Esophagus muscularis mucosa (tissue), 4 donors: Measurements from ENCODE around the gene MYBPC2. TPM values are rescaled to one million over a fixed set of nuclear protein-coding genes. Genes with fewer than 3 reads are reported as not detected.

Source experiments
- DNase-seq: peaks from one replicate; pipeline ENCODE4 v3.0.0-alpha.2; 2017; ENCODE audit errors: extremely low spot score
- H3K27ac ChIP-seq, 4 donors: fragments of 200-600 bp; sonication (generic); replicated peaks in 1 of 4; 1 replicate in 3 of 4; 2 replicates in 1 of 4; pipeline ENCODE4 v1.5.1; 2016 to 2019; ENCODE audit warnings: mild to moderate bottlenecking in 1 of 4
- H3K27me3 ChIP-seq, 4 donors: fragments of 200-600 bp; sonication (generic); one replicate each; pipeline versions ENCODE4 v1.5.1 to v1.6.0; 2016 to 2019
- H3K36me3 ChIP-seq, 4 donors: fragments of 200-600 bp; sonication (generic); one replicate each; pipeline ENCODE4 v1.5.1; 2016 to 2019
- H3K4me1 ChIP-seq, 4 donors: fragments of 200-600 bp; sonication (generic); one replicate each; pipeline ENCODE4 v1.5.1; 2016 to 2019
- H3K4me3 ChIP-seq, 4 donors: fragments of 200-600 bp; sonication (generic); 1 replicate in 2 of 4; 2 replicates in 2 of 4; pipeline ENCODE4 v1.5.1; 2016 to 2019; ENCODE audit warnings: mild to moderate bottlenecking in 4 of 4, moderate library complexity in 1 of 4
- H3K9me3 ChIP-seq, 4 donors: fragments of 200-600 bp; sonication (generic); 1 replicate in 3 of 4; 2 replicates in 1 of 4; pipeline ENCODE4 v1.5.1; 2016 to 2019
- EP300 ChIP-seq: sonication (generic); formaldehyde crosslinking; IDR thresholded peaks from one replicate; pipeline ENCODE4 v1.6.1; 2017; ENCODE audit warnings: antibody characterized with exemption
- POLR2A ChIP-seq: fragments of 450-650 bp; IDR thresholded peaks from one replicate; pipeline ENCODE4 v1.6.1; 2017; ENCODE audit warnings: antibody characterized with exemption, moderate library complexity, mild to moderate bottlenecking, low read depth
- POLR2AphosphoS5 ChIP-seq, 2 donors: sonication (generic); formaldehyde crosslinking; IDR thresholded peaks; one replicate each; pipeline ENCODE4 v1.6.1; 2017; ENCODE audit warnings: antibody characterized with exemption in 2 of 2
- WGBS: methylation state at CpG from one replicate; pipeline ENCODE4 v1.1.5; 2018; 5-methylcytosine and 5-hydroxymethylcytosine counted together
- intact Hi-C: fragments of 100-400 bp; cut with DNase I; formaldehyde crosslinking; loops from one replicate; pipeline ENCODE4 v1.15.1; 2023
- total RNA-seq, 4 donors: library from RNA; depleted of rRNA; stranded (reverse); fragments of >200 nt; gene quantifications; one replicate each; pipeline versions ENCODE4 v1.1.0 to v1.2.1, GENCODE V29; 2016
- TF ChIP-seq, protein P1 (sequence below), 3 experiments: fragments of 200-600 bp in 2 of 3; fragments of 450-650 bp in 1 of 3; sonication (generic) in 2 of 3; IDR thresholded peaks; one replicate each; pipeline ENCODE4 v1.5.1; 2017 to 2019; ENCODE audit warnings: antibody characterized with exemption in 3 of 3, mild to moderate bottlenecking in 2 of 3, moderate library complexity in 1 of 3

MYBPC2 gene
- total RNA-seq, 4 donors from 2014 or later = not detected

DNA sequence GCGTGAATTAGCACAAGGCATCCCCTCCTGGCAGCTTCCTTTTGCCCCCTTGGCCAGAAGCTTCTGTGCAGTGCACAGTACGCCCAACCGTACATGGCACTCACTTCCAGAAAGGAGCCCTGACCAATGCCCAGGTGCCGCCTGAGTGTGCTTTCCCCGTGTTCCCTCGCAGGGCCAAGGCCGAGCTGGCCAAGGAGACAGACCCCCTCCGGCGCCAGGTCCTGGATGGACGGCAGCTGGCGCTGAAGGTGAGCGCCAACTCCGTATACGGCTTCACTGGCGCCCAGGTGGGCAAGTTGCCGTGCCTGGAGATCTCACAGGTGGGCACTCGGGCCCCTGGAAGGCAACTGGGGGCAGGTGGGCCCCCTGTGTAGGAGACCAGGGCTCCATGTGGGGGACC, 23.3 kb upstream of the MYBPC2 start:
- WGBS = no CpG with 5 or more reads among the region's 17 CpGs
- Histone ChIP-seq H3K27ac (no peak overlapping the region), H3K9me3 (no peaks in the 10 kb centered on the region), H3K36me3 (peaks cover 0 to 69% (median 45%) of the 10 kb centered on the region in 4 donors), H3K27me3 (no peaks in the 10 kb centered on the region), H3K4me1 (peaks cover 0 to under 1% (median 0%) of the 10 kb centered on the region in 4 donors), H3K4me3 (no peak overlapping the region)
- DNase-seq = no peak
- no peak for TF ChIP-seq POLR2AphosphoS5 (IDR thresholded peaks at IDR 0.05)
- no peak for TF ChIP-seq POLR2A
- TF ChIP-seq, protein P1, sequence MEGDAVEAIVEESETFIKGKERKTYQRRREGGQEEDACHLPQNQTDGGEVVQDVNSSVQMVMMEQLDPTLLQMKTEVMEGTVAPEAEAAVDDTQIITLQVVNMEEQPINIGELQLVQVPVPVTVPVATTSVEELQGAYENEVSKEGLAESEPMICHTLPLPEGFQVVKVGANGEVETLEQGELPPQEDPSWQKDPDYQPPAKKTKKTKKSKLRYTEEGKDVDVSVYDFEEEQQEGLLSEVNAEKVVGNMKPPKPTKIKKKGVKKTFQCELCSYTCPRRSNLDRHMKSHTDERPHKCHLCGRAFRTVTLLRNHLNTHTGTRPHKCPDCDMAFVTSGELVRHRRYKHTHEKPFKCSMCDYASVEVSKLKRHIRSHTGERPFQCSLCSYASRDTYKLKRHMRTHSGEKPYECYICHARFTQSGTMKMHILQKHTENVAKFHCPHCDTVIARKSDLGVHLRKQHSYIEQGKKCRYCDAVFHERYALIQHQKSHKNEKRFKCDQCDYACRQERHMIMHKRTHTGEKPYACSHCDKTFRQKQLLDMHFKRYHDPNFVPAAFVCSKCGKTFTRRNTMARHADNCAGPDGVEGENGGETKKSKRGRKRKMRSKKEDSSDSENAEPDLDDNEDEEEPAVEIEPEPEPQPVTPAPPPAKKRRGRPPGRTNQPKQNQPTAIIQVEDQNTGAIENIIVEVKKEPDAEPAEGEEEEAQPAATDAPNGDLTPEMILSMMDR (IDR thresholded peaks at IDR 0.05) = no peak
- TF ChIP-seq EP300 = no peak
- intact Hi-C loops = no loop called here

DNA sequence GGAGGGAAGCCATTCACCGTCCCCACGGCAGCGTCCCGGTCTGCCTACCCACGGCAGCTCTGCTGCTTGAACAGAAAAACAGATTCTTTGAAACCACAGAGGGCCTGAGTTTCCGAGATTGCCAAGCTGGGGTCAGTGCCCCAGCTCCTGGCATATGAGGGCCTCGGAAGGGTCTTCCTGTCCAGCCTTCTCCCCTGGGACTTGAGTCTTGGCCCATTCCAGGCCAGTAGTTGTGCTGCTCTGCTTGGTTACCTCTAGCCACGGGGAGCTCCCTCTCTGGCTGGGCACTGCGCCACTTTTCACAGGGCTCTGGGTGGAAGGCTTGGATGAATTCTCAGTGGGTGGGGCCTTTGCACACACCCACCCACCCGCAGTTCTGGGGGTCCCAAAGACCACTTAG, 22.6 kb upstream of the MYBPC2 start:
- Histone ChIP-seq H3K4me3 (no peak overlapping the region), H3K9me3 (no peaks in the 10 kb centered on the region)
- intact Hi-C loops = loop anchor here (5.0 kb wide), 1 partner anchor 43 kb away; the partner anchor contains the start of gene NAPSA

DNA sequence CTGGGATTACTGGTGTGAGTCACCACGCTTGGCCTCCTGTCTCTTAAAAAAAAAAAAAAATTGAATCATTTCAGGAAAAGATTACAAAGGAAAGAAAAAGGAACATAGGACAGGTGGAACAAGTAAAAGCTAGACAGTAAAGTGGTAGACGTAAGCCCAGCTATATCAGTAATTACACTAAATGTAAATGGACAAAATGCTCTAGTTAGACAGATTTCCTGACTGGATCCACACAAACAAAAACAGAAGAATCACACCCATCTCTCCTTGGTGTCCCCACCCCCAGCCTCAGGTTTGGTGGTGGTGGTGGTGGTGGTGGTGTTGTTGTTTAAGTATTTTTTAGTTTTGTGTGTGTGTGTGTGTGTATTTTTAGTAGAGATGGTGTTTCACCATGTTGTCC, 20.3 kb upstream of the MYBPC2 start:
- WGBS = 93% methylated on average over 2 of the region's 2 CpGs

More for the DNA sequence above, 22.6 kb upstream of the MYBPC2 start:
- 92% methylated on average over 5 of the region's 10 CpGs for WGBS
- TF ChIP-seq POLR2A = no peak
- no peak for TF ChIP-seq POLR2AphosphoS5 (IDR thresholded peaks at IDR 0.05)
- no peak for TF ChIP-seq EP300
- TF ChIP-seq, protein P1 (IDR thresholded peaks at IDR 0.05) = no peak
- H3K27ac ChIP-seq = no peak overlapping the region
- H3K27me3 ChIP-seq = no peaks in the 10 kb centered on the region
- no peak for DNase-seq
- H3K36me3 ChIP-seq = peaks cover 0 to 69% (median 45%) of the 10 kb centered on the region in 4 donors
- H3K4me1 ChIP-seq = peaks cover 0 to 8% (median 4%) of the 10 kb centered on the region in 4 donors

DNA sequence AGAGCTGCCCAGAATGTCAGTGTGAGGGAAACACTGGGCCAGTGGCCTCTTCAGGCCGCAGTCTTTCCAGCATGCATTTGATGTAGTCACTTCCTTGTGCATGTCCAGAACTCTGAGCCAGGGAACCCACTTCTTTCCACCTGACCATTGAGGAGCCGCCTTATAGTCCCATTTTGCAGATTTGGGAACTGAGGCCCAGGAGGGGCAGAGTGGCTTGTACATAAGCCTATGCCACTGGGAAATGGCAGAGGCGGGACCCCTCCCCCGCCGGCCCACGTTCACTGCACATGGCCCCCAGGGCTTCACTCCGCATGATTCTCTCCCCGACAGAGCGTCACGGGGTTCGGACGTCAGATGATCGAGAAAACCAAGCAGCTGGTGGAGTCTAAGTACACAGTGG, 19.6 kb upstream of the MYBPC2 start:
- Histone ChIP-seq H3K36me3 (peaks cover 0 to 45% (median 26%) of the 10 kb centered on the region in 4 donors), H3K9me3 (no peaks in the 10 kb centered on the region), H3K4me1 (peaks cover 0 to 9% (median 4%) of the 10 kb centered on the region in 4 donors), H3K27ac (no peak overlapping the region), H3K27me3 (peaks cover 0 to 20% (median 7%) of the 10 kb centered on the region in 4 donors), H3K4me3 (no peak overlapping the region)
- no peak for DNase-seq
- 92% methylated on average over 13 of the region's 13 CpGs for WGBS
- TF ChIP-seq, protein P1 (IDR thresholded peaks at IDR 0.05) = no peak
- TF ChIP-seq POLR2AphosphoS5 (IDR thresholded peaks at IDR 0.05) (no peak), POLR2A (no peak), EP300 (no peak)
- intact Hi-C loops = loop anchor here (5.0 kb wide), 1 partner anchor 46 kb away; the partner anchor contains the start of gene NAPSA

More for the DNA sequence above, 20.3 kb upstream of the MYBPC2 start:
- Histone ChIP-seq H3K4me1 (peaks cover 0 to 8% (median 4%) of the 10 kb centered on the region in 4 donors), H3K9me3 (no peaks in the 10 kb centered on the region), H3K27me3 (peaks cover 0 to 13% (median 4%) of the 10 kb centered on the region in 4 donors), H3K4me3 (no peak overlapping the region), H3K27ac (no peak overlapping the region), H3K36me3 (peaks cover 0 to 50% (median 28%) of the 10 kb centered on the region in 4 donors)
- TF ChIP-seq, protein P1 (IDR thresholded peaks at IDR 0.05) = no peak
- TF ChIP-seq POLR2AphosphoS5 (IDR thresholded peaks at IDR 0.05) (no peak), EP300 (no peak), POLR2A (no peak)
- DNase-seq = no peak
- intact Hi-C loops = loop anchor here (5.0 kb wide), 1 partner anchor 45 kb away; the partner anchor contains the start of gene NAPSA
